IMR-90 (cell line): ENCODE results near the gene SMARCA4.

Experiments used
- CEBPB ChIP-seq: IDR thresholded peaks from 2 replicates; pipeline ENCODE4 v1.6.1; 2012; ENCODE audit warnings: low read depth, low read length, improper control_type of control experiment
- CHD1 ChIP-seq: IDR thresholded peaks from 2 replicates; pipeline ENCODE4 v1.6.1; 2012; ENCODE audit warnings: low read depth, low read length, improper control_type of control experiment
- FOS ChIP-seq: fragments of 150-350 bp; IDR thresholded peaks from 2 replicates; pipeline ENCODE4 v1.6.1; 2016; ENCODE audit warnings: low read depth, low read length
- MAFK ChIP-seq: IDR thresholded peaks from 2 replicates; pipeline ENCODE4 v1.6.1; 2012; ENCODE audit warnings: low read depth, low read length, improper control_type of control experiment
- MXI1 ChIP-seq: IDR thresholded peaks from 2 replicates; pipeline ENCODE4 v1.6.1; 2012; ENCODE audit warnings: low read depth, mild to moderate bottlenecking, low read length, moderate library complexity, borderline replicate concordance
- NFE2L2 ChIP-seq: fragments of 150-350 bp; IDR thresholded peaks from 2 replicates; pipeline ENCODE4 v1.6.1; 2016; ENCODE audit warnings: low read depth, mild to moderate bottlenecking, low read length
- POLR2A ChIP-seq: IDR thresholded peaks from 2 replicates; pipeline ENCODE4 v1.6.1; 2012; ENCODE audit warnings: mild to moderate bottlenecking, low read depth, low read length
- RAD21 ChIP-seq: IDR thresholded peaks from 2 replicates; pipeline ENCODE4 v1.6.1; 2012; ENCODE audit warnings: low read length, improper control_type of control experiment
- RCOR1 ChIP-seq: IDR thresholded peaks from 2 replicates; pipeline ENCODE4 v1.6.1; 2012; ENCODE audit warnings: mild to moderate bottlenecking, low read length, improper control_type of control experiment; ENCODE audit not compliant: insufficient replicate concordance
- RFX5 ChIP-seq: IDR thresholded peaks from 2 replicates; pipeline ENCODE4 v1.8.0; 2012; ENCODE audit warnings: low read depth, mild to moderate bottlenecking, low read length, moderate library complexity
- SMC3 ChIP-seq: fragments of 150-350 bp; IDR thresholded peaks from 2 replicates; pipeline ENCODE4 v1.6.1; 2016; ENCODE audit warnings: low read depth, mild to moderate bottlenecking, antibody characterized with exemption, low read length, moderate library complexity
- TF ChIP-seq, protein P1 (sequence below): conservative IDR thresholded peaks from 2 replicates; pipeline ENCODE4 v1.5.1; 2012; ENCODE audit warnings: mild to moderate bottlenecking, low read depth, low read length, improper control_type of control experiment
- TF ChIP-seq, protein P2 (sequence below): fragments of 150-350 bp; IDR thresholded peaks from 2 replicates; pipeline ENCODE4 v1.6.1; 2016; ENCODE audit warnings: low read depth, mild to moderate bottlenecking, low read length, moderate library complexity, borderline replicate concordance

DNA sequence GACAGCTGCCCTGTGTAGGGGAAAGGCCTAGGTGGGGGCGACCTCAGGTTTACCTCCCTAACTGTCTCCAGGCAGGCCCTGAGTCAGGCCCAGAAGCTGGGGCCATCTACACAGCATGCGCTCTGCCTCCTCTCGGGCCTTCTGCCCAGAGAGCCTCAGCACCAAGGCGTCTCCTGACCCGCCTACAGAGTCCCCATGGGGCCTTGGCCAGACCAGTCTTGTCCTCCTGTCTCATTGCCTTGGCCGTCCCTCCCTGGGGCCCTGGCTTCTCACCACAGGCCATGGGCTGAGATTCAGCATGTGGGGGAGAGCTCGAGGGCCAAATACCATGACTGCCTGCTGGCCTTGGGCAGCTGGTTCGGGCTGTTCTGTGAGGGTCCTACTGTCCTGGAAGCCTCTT is 59.0 kb downstream of the SMARCA4 start:
- TF ChIP-seq, protein P1, sequence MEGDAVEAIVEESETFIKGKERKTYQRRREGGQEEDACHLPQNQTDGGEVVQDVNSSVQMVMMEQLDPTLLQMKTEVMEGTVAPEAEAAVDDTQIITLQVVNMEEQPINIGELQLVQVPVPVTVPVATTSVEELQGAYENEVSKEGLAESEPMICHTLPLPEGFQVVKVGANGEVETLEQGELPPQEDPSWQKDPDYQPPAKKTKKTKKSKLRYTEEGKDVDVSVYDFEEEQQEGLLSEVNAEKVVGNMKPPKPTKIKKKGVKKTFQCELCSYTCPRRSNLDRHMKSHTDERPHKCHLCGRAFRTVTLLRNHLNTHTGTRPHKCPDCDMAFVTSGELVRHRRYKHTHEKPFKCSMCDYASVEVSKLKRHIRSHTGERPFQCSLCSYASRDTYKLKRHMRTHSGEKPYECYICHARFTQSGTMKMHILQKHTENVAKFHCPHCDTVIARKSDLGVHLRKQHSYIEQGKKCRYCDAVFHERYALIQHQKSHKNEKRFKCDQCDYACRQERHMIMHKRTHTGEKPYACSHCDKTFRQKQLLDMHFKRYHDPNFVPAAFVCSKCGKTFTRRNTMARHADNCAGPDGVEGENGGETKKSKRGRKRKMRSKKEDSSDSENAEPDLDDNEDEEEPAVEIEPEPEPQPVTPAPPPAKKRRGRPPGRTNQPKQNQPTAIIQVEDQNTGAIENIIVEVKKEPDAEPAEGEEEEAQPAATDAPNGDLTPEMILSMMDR, result no peak
- TF ChIP-seq CHD1 (no peak), POLR2A (no peak), MXI1 (no peak), RAD21 (no peak), RCOR1 (no peak), FOS (no peak), RFX5 (no peak), MAFK (no peak), NFE2L2 (no peak), CEBPB (no peak), SMC3 (no peak)
- TF ChIP-seq, protein P2, sequence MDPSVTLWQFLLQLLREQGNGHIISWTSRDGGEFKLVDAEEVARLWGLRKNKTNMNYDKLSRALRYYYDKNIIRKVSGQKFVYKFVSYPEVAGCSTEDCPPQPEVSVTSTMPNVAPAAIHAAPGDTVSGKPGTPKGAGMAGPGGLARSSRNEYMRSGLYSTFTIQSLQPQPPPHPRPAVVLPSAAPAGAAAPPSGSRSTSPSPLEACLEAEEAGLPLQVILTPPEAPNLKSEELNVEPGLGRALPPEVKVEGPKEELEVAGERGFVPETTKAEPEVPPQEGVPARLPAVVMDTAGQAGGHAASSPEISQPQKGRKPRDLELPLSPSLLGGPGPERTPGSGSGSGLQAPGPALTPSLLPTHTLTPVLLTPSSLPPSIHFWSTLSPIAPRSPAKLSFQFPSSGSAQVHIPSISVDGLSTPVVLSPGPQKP, result no peak
